C4-2B (cell line): ENCODE measurements around the gene TRIM43.

ENCODE experiments used
- CTCF ChIP-seq: fragments of 450-650 bp; conservative IDR thresholded peaks from 2 replicates; pipeline ENCODE4 v1.5.1; 2017; ENCODE audit warnings: mild to moderate bottlenecking
- ZFX ChIP-seq: fragments of 450-650 bp; IDR thresholded peaks from 2 replicates; pipeline ENCODE4 v1.6.1; 2017

- TF ChIP-seq CTCF, result no peak
- TF ChIP-seq ZFX, result no peak
Observed at GRCh38 chr2:95551055-95551568, 40.7 kb upstream of the TRIM43 start.
